GM11168 (cell line): ENCODE data around the gene TUSC2.
"Not testable (repeated sequence)": the region's sequence is repeated elsewhere in the genome, so short reads cannot be mapped to it uniquely, and the experiment has no call there.

Source experiments
- in situ Hi-C: fragments of 300-500 bp; cut with MboI; formaldehyde crosslinking; loops from one replicate; pipeline ENCODE4 v1.12.0; 2022; ENCODE audit warnings: low sequenced_read_pairs; ENCODE audit not compliant: unreplicated experiment

TUSC2 gene

GRCh38 chr3:50297384-50297775 is 30.6 kb downstream of the TUSC2 start:
- in situ Hi-C loops: no loop called here

- in situ Hi-C loops: no loop called here
Observed at GRCh38 chr3:50296721-50297383, 31.2 kb downstream of the TUSC2 start.

GRCh38 chr3:50295553-50296431 is 32.2 kb downstream of the TUSC2 start:
- in situ Hi-C loops: no loop called here

GRCh38 chr3:50294492-50295403 is 33.3 kb downstream of the TUSC2 start:
- in situ Hi-C loops: no loop called here

GRCh38 chr3:50294089-50294488 is 33.9 kb downstream of the TUSC2 start:
- in situ Hi-C loops: no loop called here

DNA sequence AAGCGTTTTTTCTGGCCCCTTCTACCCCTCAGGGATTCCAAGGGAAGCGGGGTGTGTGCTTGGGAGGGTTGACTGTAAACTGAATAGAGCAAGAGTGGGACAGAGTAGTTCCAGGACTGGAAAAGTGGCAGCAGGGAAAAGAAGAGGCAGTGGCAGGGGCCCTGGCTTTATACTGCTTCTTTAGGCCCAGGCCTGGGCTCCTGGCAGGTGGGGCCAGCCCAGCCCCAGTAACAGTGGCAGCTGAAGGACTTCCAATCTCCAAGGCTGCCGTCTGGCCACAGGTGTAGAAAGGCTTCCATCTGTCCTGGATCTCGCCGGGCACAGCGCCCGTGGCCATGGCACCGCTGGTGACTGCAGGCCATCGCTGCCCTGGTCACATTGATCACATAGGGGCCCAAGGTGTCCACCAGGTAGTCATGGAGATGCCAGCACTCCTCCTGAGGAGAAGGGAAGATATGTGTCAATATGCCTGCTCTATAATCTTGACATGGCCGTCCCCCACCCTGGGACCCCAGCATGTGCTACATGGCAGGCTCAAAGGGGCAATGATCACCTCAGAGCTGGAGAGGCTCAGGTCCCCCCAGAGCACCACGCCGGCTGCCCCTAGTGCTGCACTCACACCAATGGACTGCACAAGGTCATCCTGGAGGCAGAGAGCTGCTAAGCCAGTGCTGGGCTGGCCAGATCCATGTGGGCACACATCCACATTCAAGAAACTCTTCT is 34.8 kb downstream of the TUSC2 start:
- in situ Hi-C loops: no loop called here

- in situ Hi-C loops: no loop called here
Observed at GRCh38 chr3:50292159-50293078, 35.6 kb downstream of the TUSC2 start, which contains the start of gene IFRD2. IFRD2 (minus strand) TSS chr3:50292429; CDS start chr3:50292274, 155 bp downstream.

DNA sequence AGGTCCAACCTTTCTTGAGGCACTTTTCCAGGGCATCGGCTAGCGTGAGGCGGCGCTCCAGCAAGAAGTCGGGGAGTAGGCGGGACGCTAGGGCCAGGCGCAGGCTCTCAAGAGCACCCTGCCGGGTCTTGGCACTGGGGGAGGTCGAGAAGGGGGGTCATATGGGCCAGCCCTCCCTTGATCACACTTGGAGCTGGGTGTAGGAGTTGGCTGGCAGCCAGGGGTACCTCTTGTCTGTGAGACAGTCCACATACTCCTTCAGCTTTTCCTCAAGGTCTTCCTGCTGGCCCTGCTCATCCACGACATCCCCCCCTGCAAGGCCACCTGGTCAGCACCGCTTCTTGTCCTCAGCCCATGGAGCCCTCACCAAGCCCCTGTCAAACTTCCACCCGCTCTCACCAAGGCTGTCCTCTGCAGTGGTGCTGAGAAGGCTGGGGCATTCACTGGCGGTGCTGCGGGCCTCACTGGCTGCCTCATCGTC is 37.8 kb downstream of the TUSC2 start:
- in situ Hi-C loops: no loop called here

DNA sequence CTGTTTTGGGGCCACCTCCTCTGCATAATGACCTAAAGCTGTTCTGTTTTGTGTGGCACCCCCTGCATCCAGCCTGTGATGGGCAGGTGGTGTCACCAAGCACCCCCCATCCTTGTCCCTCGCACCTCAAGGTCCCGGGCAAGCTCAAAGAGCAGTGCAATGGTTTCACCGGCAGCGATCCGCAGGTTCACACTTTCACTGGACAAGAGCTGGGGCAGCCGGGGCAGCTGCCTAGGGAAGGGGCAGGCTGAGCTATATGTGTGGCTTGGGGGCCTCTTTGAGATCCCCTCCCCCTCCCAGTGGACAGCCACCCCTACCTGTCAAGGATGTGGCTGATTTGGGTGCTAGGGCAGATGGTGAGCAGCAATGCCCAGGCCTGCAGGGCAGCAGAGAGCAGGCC is 38.9 kb downstream of the TUSC2 start:
- in situ Hi-C loops: no loop called here

- in situ Hi-C loops: no loop called here
Observed at GRCh38 chr3:50288387-50289007, 39.5 kb downstream of the TUSC2 start.

GRCh38 chr3:50287262-50287661 is 40.8 kb downstream of the TUSC2 start:
- in situ Hi-C loops: no loop called here

DNA sequence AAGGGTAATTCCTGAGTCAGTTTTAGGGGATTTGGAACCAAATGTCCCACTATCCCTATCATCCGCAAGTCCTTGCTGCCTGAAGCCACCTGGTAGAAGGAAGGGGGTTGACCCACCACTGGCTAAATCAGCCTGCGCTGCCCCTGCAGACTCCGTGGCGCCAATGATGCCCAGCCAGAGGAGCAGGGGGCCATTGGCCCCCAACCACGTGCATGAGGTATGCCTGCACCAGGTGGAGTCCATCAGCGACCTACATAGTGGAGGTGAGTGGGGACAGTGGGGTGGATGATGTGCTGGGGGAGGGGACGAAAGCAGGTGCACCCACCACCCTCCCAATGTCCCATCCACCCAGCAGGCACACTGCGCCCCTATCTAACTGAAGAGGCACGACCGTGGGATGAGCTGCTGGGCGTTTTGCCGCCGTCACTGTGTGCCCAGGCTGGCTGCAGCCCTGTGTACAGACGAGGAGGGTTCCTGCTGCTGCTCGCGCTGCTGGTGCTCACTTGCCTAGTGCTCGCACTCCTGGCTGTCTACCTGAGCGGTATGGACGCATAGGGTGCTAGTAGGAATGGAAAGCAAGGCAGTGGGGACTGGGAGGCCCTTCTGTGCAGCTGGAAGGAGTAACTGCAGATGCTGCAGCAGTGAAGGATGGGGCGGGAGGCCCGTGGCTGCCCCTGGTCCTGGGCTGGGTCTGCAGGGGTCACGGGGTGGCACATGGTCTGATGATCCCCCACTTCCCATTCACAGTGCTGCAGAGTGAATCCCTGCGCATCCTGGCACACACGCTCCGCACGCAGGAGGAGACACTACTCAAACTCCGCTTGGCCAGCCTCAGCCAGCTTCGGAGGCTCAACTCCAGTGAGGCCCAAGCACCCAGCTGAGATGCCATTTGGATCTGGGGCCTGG is 41.4 kb downstream of the TUSC2 start:
- in situ Hi-C loops: no loop called here

DNA sequence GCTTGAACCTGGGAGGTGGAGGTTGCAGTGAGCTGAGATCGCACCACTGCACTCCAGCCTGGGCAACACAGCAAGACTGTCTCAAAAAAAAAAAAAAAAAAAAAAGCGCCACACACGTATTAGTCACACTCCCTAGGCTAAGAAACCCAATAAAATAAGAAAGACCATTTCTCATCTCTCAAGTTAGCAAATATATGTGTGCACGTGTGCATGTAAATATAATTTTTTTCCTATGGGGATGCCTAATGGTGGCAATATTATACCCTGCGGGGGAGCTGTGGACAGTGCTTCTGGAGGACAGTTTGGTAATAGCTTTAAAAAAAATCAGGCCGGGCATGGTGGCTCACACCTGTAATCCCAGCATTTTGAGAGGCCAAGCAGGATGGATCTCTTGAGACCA is 43.9 kb downstream of the TUSC2 start:
- in situ Hi-C loops: not testable (repeated sequence)

DNA sequence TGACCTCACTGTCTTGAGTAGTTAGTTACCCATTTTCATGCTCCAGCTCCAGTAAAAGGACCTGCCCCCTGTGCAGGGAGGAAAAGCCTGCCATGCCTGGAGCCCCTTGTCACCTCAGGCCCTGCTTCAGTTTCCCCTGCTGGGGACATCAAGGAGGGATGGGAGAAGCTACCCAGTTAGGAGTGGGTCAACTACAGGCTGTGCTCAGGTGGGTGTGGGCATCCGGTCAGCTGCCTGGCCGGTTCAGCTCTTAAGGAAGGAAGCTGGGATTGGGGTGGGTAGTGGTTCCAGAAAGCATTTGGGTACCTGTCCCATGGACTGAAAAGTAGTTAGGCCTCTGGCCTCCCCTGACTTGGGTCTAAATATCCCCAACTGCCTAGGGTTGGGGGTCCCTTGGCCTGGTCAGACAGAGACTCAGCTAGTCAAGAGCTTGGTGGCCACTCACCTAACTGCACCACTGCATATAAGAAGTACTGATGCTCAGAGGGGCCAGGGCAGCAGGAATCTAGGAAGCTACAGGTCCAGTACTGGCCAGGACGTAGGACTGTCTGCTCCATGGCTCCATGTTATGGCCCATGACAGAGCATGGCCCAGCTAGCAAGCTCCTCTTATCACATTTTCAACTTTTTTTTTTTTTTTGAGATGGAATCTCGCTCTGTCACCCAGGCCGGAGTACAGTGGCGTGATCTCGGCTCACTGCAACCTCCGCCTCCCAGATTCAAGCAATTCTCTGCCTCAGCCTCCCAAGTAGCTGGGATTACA is 48.6 kb downstream of the TUSC2 start:
- in situ Hi-C loops: no loop called here

GRCh38 chr3:50278880-50279224 is 49.2 kb downstream of the TUSC2 start, which contains the start of gene LSMEM2:
LSMEM2 (plus strand) TSS chr3:50279087; CDS start chr3:50279114, 27 bp downstream.
- in situ Hi-C loops: no loop called here

DNA sequence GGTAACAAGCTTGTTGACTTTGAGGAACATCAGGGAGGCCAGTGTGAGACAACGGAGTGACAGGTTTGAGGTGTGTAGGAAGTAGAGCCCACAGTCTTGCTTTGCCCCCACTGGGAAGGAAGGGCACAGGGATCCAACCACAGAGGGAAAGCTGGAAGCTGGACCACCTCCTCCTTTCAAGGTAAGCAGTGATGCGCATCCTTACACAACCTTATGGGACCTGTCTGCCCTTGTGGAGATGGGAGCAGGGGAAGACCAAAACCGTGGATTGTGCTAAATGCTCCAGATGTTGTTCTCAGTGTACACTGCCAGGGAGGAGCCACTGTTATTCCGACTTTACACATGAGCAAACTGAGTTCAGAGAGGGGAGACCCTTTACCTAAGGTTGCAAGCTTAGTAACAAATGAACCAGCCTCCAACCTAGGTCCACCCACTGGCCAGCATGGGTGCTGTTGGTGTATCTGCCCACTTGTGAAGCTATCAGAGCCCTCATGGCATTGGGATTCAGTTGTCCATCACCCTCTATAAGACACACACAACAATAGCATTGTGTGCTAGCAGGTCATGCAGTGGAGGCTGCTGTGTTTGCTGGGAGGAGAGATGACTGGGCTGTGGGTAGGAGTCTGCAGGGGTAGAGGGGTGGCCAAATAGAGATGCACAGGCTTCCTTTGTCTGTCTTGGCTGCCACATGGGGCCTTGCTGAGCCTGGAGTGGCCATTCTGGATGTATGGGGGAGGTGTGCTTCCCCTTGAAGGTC is 49.7 kb downstream of the TUSC2 start:
- in situ Hi-C loops: no loop called here
